ENCODE measurements around the gene MNS1. TPM values are rescaled to one million over a fixed set of nuclear protein-coding genes. Genes with fewer than 3 reads are reported as not detected.

The MNS1 gene, protein sequence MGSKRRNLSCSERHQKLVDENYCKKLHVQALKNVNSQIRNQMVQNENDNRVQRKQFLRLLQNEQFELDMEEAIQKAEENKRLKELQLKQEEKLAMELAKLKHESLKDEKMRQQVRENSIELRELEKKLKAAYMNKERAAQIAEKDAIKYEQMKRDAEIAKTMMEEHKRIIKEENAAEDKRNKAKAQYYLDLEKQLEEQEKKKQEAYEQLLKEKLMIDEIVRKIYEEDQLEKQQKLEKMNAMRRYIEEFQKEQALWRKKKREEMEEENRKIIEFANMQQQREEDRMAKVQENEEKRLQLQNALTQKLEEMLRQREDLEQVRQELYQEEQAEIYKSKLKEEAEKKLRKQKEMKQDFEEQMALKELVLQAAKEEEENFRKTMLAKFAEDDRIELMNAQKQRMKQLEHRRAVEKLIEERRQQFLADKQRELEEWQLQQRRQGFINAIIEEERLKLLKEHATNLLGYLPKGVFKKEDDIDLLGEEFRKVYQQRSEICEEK
- 0.85 and 4.8 TPM in 2 replicates for total RNA-seq

DNA sequence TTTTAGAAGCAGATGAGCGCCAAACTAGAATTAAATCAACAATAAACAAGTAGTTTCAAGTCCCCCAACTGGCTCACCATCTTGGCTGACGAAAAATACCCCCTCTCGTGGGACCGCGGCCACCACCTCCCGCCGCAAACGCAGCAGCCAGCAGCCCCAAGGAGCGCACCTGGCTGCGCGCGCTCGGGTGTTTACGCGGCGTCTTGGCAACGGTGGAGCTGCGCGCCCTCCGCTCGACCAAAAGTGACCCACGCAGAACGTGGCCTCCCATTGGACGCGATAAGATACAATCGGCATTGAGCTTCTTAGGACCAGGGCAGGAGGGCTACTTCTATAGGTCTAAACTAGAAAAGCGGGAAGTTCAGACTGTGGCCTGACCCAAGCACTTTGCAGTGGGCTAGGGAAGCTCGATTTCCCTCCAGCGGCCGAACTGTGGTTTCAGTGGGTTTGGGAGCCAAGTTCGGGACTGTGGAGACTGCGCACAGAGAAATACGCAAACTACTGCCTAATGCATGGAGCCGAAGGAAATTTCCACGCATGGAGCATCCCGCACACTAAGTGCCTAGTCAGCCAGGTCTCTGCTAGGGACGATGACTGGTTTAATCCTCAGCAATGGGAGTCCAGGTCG lies at the start of gene MNS1:
MNS1 (minus strand) TSS at position 245 of the 628 bp plus-strand sequence; CDS start at position 80, 165 bp downstream.

Other genes with a start within 250 kb of the MNS1 start
- gene RFX7, start 221.3 kb downstream of the MNS1 start, total RNA-seq = 2.1 and 4.5 TPM in 2 replicates
- 2.3 and 8.7 TPM in 2 replicates for gene TEX9, start 99.7 kb downstream of the MNS1 start, total RNA-seq

All from regular cardiac myocyte (primary cell).